Uterus (tissue), 2 donors: ENCODE data around the gene ZNF70.

ENCODE experiments used
- POLR2A ChIP-seq, 2 donors: fragments of 450-650 bp; IDR thresholded peaks; one replicate each; pipeline ENCODE4 v1.6.1; 2016; ENCODE audit warnings: antibody characterized with exemption in 2 of 2, mild to moderate bottlenecking in 1 of 2, moderate library complexity in 1 of 2
- TF ChIP-seq, protein P1 (sequence below), 4 experiments: fragments of 200-600 bp in 2 of 4; fragments of 450-650 bp in 2 of 4; sonication (generic) in 2 of 4; IDR thresholded peaks; one replicate each; pipeline ENCODE4 v1.5.1; 2016 to 2019; ENCODE audit warnings: antibody characterized with exemption in 4 of 4, mild to moderate bottlenecking in 2 of 4, moderate library complexity in 1 of 4

DNA sequence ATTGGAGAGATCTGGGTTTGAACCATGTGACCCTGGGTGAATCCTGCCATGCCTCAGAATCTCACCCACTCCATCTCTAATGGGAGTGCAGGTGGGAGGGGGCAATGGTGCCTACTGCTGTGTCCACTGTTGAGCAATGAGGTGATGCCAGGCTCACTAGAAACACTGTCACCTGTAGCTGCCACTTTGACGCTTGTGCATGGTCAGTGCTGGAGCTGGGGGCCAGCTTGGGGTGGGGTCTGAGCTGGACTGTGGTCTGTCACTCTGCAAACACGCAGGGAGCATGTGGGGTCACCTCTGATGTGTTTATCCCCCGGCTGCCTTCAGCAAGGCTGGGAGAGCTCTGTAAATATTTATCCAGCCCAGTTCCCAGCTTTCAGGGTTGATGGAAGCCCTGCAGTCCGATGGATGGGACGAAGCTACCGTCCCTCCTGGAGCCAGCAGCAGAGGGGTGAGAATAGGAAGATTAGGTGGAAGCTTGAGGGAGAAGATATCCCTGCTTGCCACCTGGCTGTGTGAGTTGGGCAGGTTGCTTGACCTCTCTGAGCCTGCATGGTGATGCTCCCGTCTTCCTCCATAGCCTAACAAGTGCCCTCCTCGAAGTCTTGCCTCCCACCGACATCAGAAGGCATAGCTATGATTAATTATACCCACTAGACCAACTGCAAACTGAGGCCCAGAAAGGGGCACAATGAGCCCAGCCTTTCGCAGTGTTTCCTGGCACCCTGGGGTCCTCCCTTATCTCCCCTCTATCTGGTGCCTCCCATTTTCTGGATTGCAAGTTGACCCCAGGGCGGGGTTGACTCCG is 23.4 kb upstream of the ZNF70 start:
- TF ChIP-seq, protein P1, sequence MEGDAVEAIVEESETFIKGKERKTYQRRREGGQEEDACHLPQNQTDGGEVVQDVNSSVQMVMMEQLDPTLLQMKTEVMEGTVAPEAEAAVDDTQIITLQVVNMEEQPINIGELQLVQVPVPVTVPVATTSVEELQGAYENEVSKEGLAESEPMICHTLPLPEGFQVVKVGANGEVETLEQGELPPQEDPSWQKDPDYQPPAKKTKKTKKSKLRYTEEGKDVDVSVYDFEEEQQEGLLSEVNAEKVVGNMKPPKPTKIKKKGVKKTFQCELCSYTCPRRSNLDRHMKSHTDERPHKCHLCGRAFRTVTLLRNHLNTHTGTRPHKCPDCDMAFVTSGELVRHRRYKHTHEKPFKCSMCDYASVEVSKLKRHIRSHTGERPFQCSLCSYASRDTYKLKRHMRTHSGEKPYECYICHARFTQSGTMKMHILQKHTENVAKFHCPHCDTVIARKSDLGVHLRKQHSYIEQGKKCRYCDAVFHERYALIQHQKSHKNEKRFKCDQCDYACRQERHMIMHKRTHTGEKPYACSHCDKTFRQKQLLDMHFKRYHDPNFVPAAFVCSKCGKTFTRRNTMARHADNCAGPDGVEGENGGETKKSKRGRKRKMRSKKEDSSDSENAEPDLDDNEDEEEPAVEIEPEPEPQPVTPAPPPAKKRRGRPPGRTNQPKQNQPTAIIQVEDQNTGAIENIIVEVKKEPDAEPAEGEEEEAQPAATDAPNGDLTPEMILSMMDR (IDR thresholded peaks at IDR 0.05) = no peak
- TF ChIP-seq POLR2A (IDR thresholded peaks at IDR 0.05) = no peak
